ENCODE results near the gene ZMYM4. TPM values are rescaled to one million over a fixed set of nuclear protein-coding genes. Genes with fewer than 3 reads are reported as not detected.

ZMYM4 gene
- total RNA-seq, 1 experiment from 2014 or later = 66.0 TPM

DNA sequence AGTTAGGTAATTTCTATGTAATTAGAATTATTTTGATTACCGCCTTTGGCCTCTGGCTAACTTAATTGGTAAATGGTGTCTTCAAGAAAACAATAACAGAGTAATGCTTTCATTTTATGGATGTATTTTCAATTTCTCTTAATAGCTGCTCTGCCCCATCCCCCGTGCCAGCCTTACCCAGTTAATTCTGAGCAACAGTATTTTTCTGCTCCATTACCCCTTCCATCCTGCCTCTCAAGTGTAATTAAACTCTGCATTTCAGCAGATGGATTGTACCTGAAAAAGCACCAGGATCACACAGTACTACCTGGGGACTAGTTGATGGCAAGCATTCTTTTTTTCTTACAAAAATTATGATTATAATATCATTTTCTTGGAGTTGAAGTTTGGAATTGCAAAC lies 184.5 kb downstream of the ZMYM4 start:
- H3K4me1 Mint-ChIP-seq = no peaks in the 10 kb centered on the region
- H3K27me3 ChIP-seq (ENCODE audit: insufficient read depth, low read length) = no peaks in the 10 kb centered on the region
- no peak overlapping the region for H2BK5ac ChIP-seq (ENCODE audit: insufficient read length, low read length)
- H3K27me3 Mint-ChIP-seq (ENCODE audit: low read depth) = no peaks in the 10 kb centered on the region
- H4K8ac ChIP-seq (replicated peaks; ENCODE audit: insufficient read length, low read depth, low read length) = no peak overlapping the region
- H3K4me3 Mint-ChIP-seq = no peak overlapping the region
- H3K4me2 ChIP-seq (ENCODE audit: insufficient read depth, insufficient read length, low read length) = no peak overlapping the region
- no CpG with 5 or more reads among the region's 2 CpGs for WGBS (ENCODE audit: extremely low coverage, insufficient read length, low lambda C conversion rate)
- no peak overlapping the region for H3K4ac ChIP-seq (ENCODE audit: low read depth, low read length)
- H3K27ac Mint-ChIP-seq = no peak overlapping the region
- no peak overlapping the region for H3K18ac ChIP-seq (ENCODE audit: insufficient read length, low read depth, low read length)
- no peak overlapping the region for H2BK20ac ChIP-seq (ENCODE audit: low read depth, low read length, poor library complexity, severe bottlenecking)
- H2BK15ac ChIP-seq (ENCODE audit: low read depth, low read length) = no peak overlapping the region
- no peaks in the 10 kb centered on the region for H3K9me3 Mint-ChIP-seq
- no peaks in the 10 kb centered on the region for H3K79me1 ChIP-seq (ENCODE audit: insufficient read depth, low read depth, low read length, poor library complexity, severe bottlenecking)
- DNase-seq = no peak
- no peaks in the 10 kb centered on the region for H3K4me1 ChIP-seq (ENCODE audit: insufficient read depth, low read length)
- H3K9me3 ChIP-seq (ENCODE audit: control insufficient read depth, low read depth, low read length) = no peaks in the 10 kb centered on the region
- no peaks in the 10 kb centered on the region for H3K23me2 ChIP-seq (ENCODE audit: insufficient read length, low read depth, low read length, poor library complexity, severe bottlenecking)
- no peak overlapping the region for H3K14ac ChIP-seq (ENCODE audit: insufficient read depth, low read length)
- no peak overlapping the region for H4K91ac ChIP-seq (ENCODE audit: insufficient read length, low read depth, low read length)
- H2BK120ac ChIP-seq (ENCODE audit: low read depth, low read length, poor library complexity, severe bottlenecking) = no peak overlapping the region
- H2AFZ ChIP-seq (ENCODE audit: low read length) = no peak overlapping the region
- TF ChIP-seq, protein P1, sequence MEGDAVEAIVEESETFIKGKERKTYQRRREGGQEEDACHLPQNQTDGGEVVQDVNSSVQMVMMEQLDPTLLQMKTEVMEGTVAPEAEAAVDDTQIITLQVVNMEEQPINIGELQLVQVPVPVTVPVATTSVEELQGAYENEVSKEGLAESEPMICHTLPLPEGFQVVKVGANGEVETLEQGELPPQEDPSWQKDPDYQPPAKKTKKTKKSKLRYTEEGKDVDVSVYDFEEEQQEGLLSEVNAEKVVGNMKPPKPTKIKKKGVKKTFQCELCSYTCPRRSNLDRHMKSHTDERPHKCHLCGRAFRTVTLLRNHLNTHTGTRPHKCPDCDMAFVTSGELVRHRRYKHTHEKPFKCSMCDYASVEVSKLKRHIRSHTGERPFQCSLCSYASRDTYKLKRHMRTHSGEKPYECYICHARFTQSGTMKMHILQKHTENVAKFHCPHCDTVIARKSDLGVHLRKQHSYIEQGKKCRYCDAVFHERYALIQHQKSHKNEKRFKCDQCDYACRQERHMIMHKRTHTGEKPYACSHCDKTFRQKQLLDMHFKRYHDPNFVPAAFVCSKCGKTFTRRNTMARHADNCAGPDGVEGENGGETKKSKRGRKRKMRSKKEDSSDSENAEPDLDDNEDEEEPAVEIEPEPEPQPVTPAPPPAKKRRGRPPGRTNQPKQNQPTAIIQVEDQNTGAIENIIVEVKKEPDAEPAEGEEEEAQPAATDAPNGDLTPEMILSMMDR (conservative IDR thresholded peaks at IDR 0.05) = no peak
- H3K36me3 Mint-ChIP-seq (ENCODE audit: insufficient read depth in 1 of 3, low read depth in 3 of 3) = peaks cover 29 to 60% (median 45%) of the 10 kb centered on the region in 3 experiments; a peak in 6 of 7 replicates
- H3K56ac ChIP-seq (ENCODE audit: insufficient read length, low read depth, low read length) = no peak overlapping the region
- H2BK12ac ChIP-seq (ENCODE audit: insufficient read length, low read depth, low read length) = no peak overlapping the region
- no peak overlapping the region for H3K27ac ChIP-seq (ENCODE audit: insufficient read length, low read depth, low read length)
- H3K23ac ChIP-seq (ENCODE audit: insufficient read length, low read depth, low read length) = no peak overlapping the region
- H4K5ac ChIP-seq (ENCODE audit: insufficient read length, low read depth, low read length) = no peak overlapping the region
- no peaks in the 10 kb centered on the region for H3K79me2 ChIP-seq (ENCODE audit: insufficient read depth, low read length)
- H3T11ph ChIP-seq (ENCODE audit: low read length) = no peak overlapping the region
- H3K9ac ChIP-seq (ENCODE audit: extremely low read depth, insufficient read length, low read length) = no peak overlapping the region
- H2AK5ac ChIP-seq (ENCODE audit: insufficient read length, low read length) = no peak overlapping the region
- H4K20me1 ChIP-seq (ENCODE audit: control insufficient read depth, insufficient read depth, insufficient read length) = no peaks in the 10 kb centered on the region

Measured in H9 (cell line).